HepG2 (cell line): ENCODE data around the gene LDAH. TPM values are rescaled to one million over a fixed set of nuclear protein-coding genes. Genes with fewer than 3 reads are reported as not detected.

Source experiments
- CAMTA2 ChIP-seq: sonication (generic); formaldehyde crosslinking; IDR thresholded peaks from 2 replicates; pipeline ENCODE4 v1.4.0; 2020; ENCODE audit warnings: mild to moderate bottlenecking, missing genetic modification reagents, borderline replicate concordance
- KAT8 ChIP-seq: IDR thresholded peaks from 2 replicates; pipeline ENCODE4 v1.6.1; 2016; ENCODE audit warnings: missing genetic modification reagents, missing compliant biosample characterization
- KLF13 ChIP-seq: sonication (generic); formaldehyde crosslinking; IDR thresholded peaks from 2 replicates; pipeline ENCODE4 v1.4.0; 2020; ENCODE audit warnings: mild to moderate bottlenecking, missing genetic modification reagents
- LRRFIP1 ChIP-seq: sonication (generic); formaldehyde crosslinking; conservative IDR thresholded peaks from 2 replicates; pipeline ENCODE4 v1.4.0; 2020; ENCODE audit warnings: missing genetic modification reagents
- MTF1 ChIP-seq: sonication (generic); formaldehyde crosslinking; IDR thresholded peaks from 2 replicates; pipeline ENCODE4 v1.5.0; 2020; ENCODE audit warnings: missing genetic modification reagents
- MYC ChIP-seq: sonication (generic); formaldehyde crosslinking; IDR thresholded peaks from 2 replicates; pipeline ENCODE4 v1.9.0; 2021; ENCODE audit warnings: missing genetic modification reagents, borderline replicate concordance
- NFE2 ChIP-seq: sonication (generic); formaldehyde crosslinking; IDR thresholded peaks from 2 replicates; pipeline ENCODE4 v1.4.0; 2020; ENCODE audit warnings: missing genetic modification reagents
- NFKBIZ ChIP-seq: IDR thresholded peaks from 2 replicates; pipeline ENCODE4 v1.6.1; 2018; ENCODE audit warnings: missing genetic modification reagents, missing compliant biosample characterization
- PAX8 ChIP-seq: sonication (generic); formaldehyde crosslinking; IDR thresholded peaks from 2 replicates; pipeline ENCODE4 v1.8.0; 2022; ENCODE audit warnings: mild to moderate bottlenecking, missing genetic modification reagents, borderline replicate concordance
- PCBP2 ChIP-seq: fragments of 200-400 bp; formaldehyde crosslinking; optimal IDR thresholded peaks from 2 replicates; pipeline ENCODE3; 2018; ENCODE audit warnings: low read length, low read depth; ENCODE audit not compliant: poor library complexity, severe bottlenecking
- POLR2A ChIP-seq, 2 experiments: IDR thresholded peaks; 2 replicates each; pipeline ENCODE4 v1.6.1; 2011; ENCODE audit warnings: low read depth in 2 of 2, low read length in 2 of 2, mild to moderate bottlenecking in 1 of 2, moderate library complexity in 1 of 2; ENCODE audit not compliant: insufficient read depth in 1 of 2
- REL ChIP-seq: sonication (generic); formaldehyde crosslinking; conservative IDR thresholded peaks from 2 replicates; pipeline ENCODE4 v1.8.0; 2022; ENCODE audit warnings: mild to moderate bottlenecking, missing genetic modification reagents, moderate library complexity
- STAG1 ChIP-seq: sonication (generic); formaldehyde crosslinking; IDR thresholded peaks from 2 replicates; pipeline ENCODE4 v1.4.0; 2020; ENCODE audit warnings: missing genetic modification reagents
- SUZ12 ChIP-seq: fragments of 150-350 bp; IDR thresholded peaks from 2 replicates; pipeline ENCODE4 v1.6.1; 2014; ENCODE audit warnings: low read depth, low read length
- TGIF2 ChIP-seq: IDR thresholded peaks from 2 replicates; pipeline ENCODE4 v1.6.1; 2016; ENCODE audit warnings: control low read depth, missing compliant biosample characterization
- YEATS4 ChIP-seq: sonication (generic); formaldehyde crosslinking; IDR thresholded peaks from 2 replicates; pipeline ENCODE4 v1.4.0; 2020; ENCODE audit warnings: missing genetic modification reagents, borderline replicate concordance
- ZFP36 ChIP-seq: fragments of 150-350 bp; IDR thresholded peaks from 2 replicates; pipeline ENCODE4 v1.6.1; 2018; ENCODE audit warnings: borderline replicate concordance, low read length, low read depth; ENCODE audit not compliant: partially characterized antibody
- ZNF44 ChIP-seq: sonication (generic); formaldehyde crosslinking; IDR thresholded peaks from 2 replicates; pipeline ENCODE4 v1.5.1; 2020; ENCODE audit warnings: mild to moderate bottlenecking, missing genetic modification reagents
- ZNF615 ChIP-seq: sonication (generic); formaldehyde crosslinking; IDR thresholded peaks from 2 replicates; pipeline ENCODE4 v1.5.0; 2020; ENCODE audit warnings: mild to moderate bottlenecking, missing genetic modification reagents, borderline replicate concordance
- ZNF720 ChIP-seq: sonication (generic); formaldehyde crosslinking; IDR thresholded peaks from 2 replicates; pipeline ENCODE4 v1.4.0; 2020; ENCODE audit warnings: missing genetic modification reagents
- ZNF724P ChIP-seq: sonication (generic); formaldehyde crosslinking; IDR thresholded peaks from 2 replicates; pipeline ENCODE4 v1.8.0; 2022; ENCODE audit warnings: missing genetic modification reagents, borderline replicate concordance
- ZNF772 ChIP-seq: sonication (generic); formaldehyde crosslinking; IDR thresholded peaks from 2 replicates; pipeline ENCODE4 v1.5.0; 2020; ENCODE audit warnings: mild to moderate bottlenecking, missing genetic modification reagents
- ZNF780A ChIP-seq: sonication (generic); formaldehyde crosslinking; IDR thresholded peaks from 2 replicates; pipeline ENCODE4 v1.8.0; 2022; ENCODE audit warnings: mild to moderate bottlenecking, missing genetic modification reagents, moderate library complexity
- ZSCAN31 ChIP-seq: sonication (generic); formaldehyde crosslinking; IDR thresholded peaks from 2 replicates; pipeline ENCODE4 v1.5.0; 2020; ENCODE audit warnings: low read depth, mild to moderate bottlenecking, missing genetic modification reagents
- polyA plus RNA-seq, 8 experiments: library from polyadenylated mRNA; depleted of rRNA in 3 of 8; stranded (reverse) in 7 of 8; unstranded in 1 of 8; fragments of >200 nt; fragmentation: Illumina TruSeq in 4 of 8; extraction: Trizol in 4 of 8; gene quantifications; 2 replicates each; pipeline versions ENCODE4 v1.2.1 to v1.2.3, GENCODE V29; 2011 to 2016; ENCODE audit warnings: low read depth in 4 of 8, missing spikeins in 1 of 8, mixed read lengths in 1 of 8; ENCODE audit not compliant: insufficient read depth in 1 of 8
- total RNA-seq, 5 experiments: library from RNA; depleted of rRNA; stranded (reverse); fragments of >200 nt; fragmentation: Illumina TruSeq; extraction: Trizol; gene quantifications; 2 replicates each; pipeline ENCODE4 v1.2.3, GENCODE V29; 2016; ENCODE audit warnings: low read depth in 1 of 5
- TF ChIP-seq, protein P1 (sequence below): IDR thresholded peaks from 2 replicates; pipeline ENCODE4 v1.6.1; 2016; ENCODE audit warnings: low read depth, borderline replicate concordance
- TF ChIP-seq, protein P2 (sequence below): sonication (generic); formaldehyde crosslinking; IDR thresholded peaks from 2 replicates; pipeline ENCODE4 v1.5.0; 2020; ENCODE audit warnings: missing genetic modification reagents, mild to moderate bottlenecking, borderline replicate concordance

LDAH gene
- total and polyA plus RNA-seq, 2 of the 13 experiments (the other 11 are each of a cell fraction or from before 2014, with no cell fraction given): 28.8 to 46.2 TPM

DNA sequence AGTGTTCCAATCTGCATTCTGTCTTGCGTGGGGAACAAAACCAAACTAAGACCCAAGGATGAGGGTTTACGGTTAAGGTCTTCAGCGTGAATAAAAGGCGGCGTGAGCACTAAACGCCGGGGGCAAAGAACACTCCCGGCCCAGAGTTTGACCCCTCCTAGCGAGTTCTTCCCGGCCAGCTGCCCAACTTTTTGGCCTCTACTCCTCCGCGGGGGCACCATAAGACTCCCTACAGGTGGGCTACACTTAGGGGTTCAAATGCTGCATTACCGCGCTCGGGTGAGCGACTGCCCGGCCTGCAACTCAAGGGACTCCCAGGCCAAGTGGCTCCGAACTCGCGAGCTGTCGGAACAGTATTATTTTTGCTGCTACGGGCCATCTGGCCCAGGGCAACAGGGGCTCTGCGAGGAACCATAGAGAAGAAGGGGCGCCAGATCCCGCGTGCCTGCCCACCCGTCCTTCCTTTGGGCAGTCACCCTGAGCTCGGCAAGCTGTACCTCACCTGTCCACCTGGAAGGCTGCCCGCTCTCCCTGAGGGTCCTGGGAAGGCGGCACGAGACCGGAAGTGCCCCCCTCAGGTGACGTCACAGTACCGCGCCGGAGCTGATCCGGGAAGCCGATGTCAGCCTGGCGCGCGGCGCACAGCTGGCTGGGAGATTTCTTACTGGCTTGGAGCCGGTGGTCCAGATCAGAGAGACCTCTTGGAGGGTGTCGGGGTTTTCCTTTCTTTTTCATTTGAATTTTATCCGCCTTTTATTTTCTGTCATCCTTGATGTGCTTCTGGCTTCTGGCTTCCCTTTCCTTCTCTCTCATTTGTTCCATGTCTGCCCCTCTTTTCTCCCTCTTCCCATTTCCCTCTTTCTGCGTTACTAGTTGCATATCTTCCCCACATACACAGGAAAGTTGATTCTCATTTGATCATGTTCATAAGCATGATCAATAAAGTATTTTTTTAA lies at the start of gene LDAH (continued):
- peak; percentile 98 for TF ChIP-seq MYC
- no peak for TF ChIP-seq ZNF780A
- TF ChIP-seq REL (CRISPR knock-in tag): no peak
- no peak for TF ChIP-seq ZFP36
- TF ChIP-seq KAT8: peak; percentile 100
- TF ChIP-seq MTF1 (CRISPR knock-in tag): peak; percentile 89; the same call in 1 of the 2 replicates
- TF ChIP-seq KLF13 (CRISPR knock-in tag): peak; percentile 96; the same call in 1 of the 2 replicates
- TF ChIP-seq TGIF2 (CRISPR knock-in tag): peak; percentile 86
- peak; percentile 93 to 95 for TF ChIP-seq POLR2A (IDR thresholded peaks at IDR 0.05; ENCODE audit: insufficient read depth in 1 of 2, low read depth in 2 of 2, low read length in 2 of 2)
- no peak for TF ChIP-seq PCBP2
- peak; percentile 95 for TF ChIP-seq YEATS4 (CRISPR knock-in tag)
- TF ChIP-seq ZNF724P: peak; percentile 91
- TF ChIP-seq ZSCAN31 (CRISPR knock-in tag): peak; percentile 96
- no peak for TF ChIP-seq LRRFIP1 (CRISPR knock-in tag)
- peak; percentile 36; the same call in 1 of the 2 replicates for TF ChIP-seq ZNF615 (CRISPR knock-in tag)
- peak; percentile 74; the same call in 1 of the 2 replicates for TF ChIP-seq CAMTA2 (CRISPR knock-in tag)
- no peak for TF ChIP-seq STAG1
- 0 out of 2 replicates have a peak, but pooled peaks have one; percentile 76 for TF ChIP-seq ZNF720 (CRISPR knock-in tag)
- TF ChIP-seq SUZ12: peak; percentile 22; the same call in 1 of the 2 replicates
- 0 out of 2 replicates have a peak, but pooled peaks have one; percentile 41 for TF ChIP-seq PAX8
- peak; percentile 98 for TF ChIP-seq ZNF772 (CRISPR knock-in tag)
- TF ChIP-seq, protein P1, sequence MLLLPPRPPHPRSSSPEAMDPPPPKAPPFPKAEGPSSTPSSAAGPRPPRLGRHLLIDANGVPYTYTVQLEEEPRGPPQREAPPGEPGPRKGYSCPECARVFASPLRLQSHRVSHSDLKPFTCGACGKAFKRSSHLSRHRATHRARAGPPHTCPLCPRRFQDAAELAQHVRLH: peak; percentile 83; the same call in 1 of the 2 replicates
- TF ChIP-seq ZNF44 (CRISPR knock-in tag): peak; percentile 94
- TF ChIP-seq NFE2: peak; percentile 50; the same call in 1 of the 2 replicates
- TF ChIP-seq, protein P2, sequence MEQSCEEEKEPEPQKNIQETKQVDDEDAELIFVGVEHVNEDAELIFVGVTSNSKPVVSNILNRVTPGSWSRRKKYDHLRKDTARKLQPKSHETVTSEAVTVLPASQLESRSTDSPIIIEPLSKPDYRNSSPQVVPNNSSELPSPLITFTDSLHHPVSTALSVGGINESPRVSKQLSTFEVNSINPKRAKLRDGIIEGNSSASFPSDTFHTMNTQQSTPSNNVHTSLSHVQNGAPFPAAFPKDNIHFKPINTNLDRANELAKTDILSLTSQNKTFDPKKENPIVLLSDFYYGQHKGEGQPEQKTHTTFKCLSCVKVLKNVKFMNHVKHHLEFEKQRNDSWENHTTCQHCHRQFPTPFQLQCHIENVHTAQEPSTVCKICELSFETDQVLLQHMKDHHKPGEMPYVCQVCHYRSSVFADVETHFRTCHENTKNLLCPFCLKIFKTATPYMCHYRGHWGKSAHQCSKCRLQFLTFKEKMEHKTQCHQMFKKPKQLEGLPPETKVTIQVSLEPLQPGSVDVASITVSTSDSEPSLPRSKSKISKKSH: peak; percentile 98
- TF ChIP-seq NFKBIZ: 0 out of 2 replicates have a peak, but pooled peaks have one; percentile 51
